HG02938 (cell line): ENCODE results near the gene C19orf53.
"Not testable (repeated sequence)": the region's sequence is repeated elsewhere in the genome, so short reads cannot be mapped to it uniquely, and the experiment has no call there.

Experiments used
- ATAC-seq: cut with Tn5 transposase; IDR thresholded peaks from one replicate; pipeline ENCODE4 v1.9.1; 2021; ENCODE audit warnings: mild to moderate bottlenecking, moderate library complexity; ENCODE audit not compliant: unreplicated experiment

C19orf53 gene

DNA sequence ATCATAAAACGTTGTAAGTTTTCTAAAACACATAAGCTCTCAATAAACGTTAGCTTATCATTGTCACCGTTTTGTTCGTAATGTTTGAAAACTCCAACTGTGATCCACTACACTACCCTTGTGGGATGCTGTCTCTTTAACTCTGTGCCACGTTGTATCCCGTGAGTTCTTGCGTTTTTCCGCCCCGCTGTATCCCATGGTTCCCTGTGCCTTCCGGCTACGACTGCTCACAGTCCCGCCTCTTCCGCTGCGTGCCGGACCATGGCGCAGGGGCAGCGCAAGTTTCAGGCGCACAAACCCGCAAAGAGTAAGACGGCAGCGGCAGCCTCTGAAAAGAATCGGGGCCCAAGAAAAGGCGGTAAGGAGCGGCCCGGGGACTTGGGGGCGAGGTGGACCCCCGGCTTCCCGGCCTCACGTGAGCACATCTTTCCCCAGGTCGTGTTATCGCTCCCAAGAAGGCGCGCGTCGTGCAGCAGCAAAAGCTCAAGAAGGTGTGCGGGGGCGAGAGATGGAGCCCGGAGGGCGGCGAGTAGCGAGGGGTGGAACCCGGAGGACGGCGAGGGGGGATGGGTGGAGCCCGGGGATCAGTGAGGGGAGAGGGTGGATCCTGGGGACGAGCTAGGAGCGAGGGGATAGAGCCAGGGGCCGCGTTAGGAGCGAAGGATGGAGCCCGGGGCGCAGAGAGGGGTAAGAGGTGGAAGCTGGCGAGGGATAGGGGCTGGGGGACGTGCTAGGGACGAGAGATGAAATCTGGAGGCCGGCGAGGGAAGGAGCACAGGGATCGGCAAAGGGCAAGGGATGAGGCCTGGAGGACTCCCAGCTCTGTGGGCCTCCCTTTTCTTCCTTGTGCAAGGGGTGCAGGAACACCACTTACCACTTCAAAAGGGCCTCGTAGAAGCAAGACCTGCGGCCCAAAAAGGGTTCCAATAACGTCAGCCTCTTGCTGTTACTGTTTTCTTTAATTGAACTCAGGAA, at the start of gene C19orf53:
Gene C19orf53, plus strand, starts transcription at position 240 of the 975 bp plus-strand sequence. Its CDS starts 22 bp downstream, at position 262.
- peak; percentile 88 for ATAC-seq

DNA sequence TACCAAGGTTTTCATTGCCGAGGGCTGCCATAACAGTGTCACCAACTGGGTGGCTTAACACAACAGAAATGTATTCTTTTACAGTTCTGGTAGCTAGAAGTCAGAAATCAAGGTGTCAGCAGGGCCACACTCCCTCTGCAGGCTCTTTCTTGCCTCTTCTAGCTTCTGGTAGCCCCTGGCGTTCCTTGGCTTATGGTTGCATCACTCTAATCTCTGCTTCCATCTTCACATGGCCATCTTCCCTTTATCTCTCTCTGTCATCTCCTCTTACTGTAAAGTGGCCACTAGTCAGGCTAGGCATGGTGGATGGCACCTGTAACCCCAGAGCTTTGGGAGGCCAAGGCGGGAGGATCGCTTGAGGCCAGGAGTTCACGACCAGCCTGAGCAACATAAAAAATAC, 47.9 kb upstream of the C19orf53 start:
- no peak for ATAC-seq

DNA sequence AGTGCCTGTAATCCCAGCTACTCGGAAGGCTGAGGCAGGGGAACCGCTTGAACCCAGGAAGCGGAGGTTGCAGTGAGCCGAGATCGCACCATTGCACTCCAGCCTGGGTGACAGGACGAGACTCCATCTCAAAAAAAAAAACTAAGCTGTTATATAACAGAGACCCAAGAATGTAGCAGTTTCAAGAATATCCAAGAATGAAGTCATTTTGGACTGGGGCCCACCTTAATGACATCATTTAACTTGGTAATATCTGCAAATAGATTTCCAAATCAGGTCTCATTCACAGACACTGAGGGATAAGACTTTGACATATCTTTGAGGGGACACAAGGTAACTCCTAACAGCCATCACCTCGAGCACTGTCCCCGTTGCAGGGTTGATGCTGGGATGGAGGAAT, 46.5 kb upstream of the C19orf53 start:
- ATAC-seq = no peak

DNA sequence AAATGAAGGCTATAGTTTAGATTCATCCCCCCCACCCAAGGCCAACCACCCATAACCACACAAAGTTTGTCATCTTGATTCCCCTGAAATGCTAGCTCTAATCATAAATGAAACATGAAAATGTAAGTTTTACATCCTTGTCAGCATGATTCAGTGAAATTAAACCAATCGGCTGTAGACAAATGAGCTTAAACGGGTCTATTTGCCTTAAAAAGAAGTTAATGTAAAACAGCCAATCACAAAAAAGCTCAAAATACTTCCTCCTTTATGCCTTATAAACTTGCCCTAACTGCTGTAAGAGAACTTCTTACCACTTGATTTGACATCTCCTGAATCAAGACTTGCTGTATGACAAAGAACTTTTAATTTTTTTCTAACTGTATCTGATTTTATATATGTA, 44.4 kb upstream of the C19orf53 start:
- no peak for ATAC-seq

DNA sequence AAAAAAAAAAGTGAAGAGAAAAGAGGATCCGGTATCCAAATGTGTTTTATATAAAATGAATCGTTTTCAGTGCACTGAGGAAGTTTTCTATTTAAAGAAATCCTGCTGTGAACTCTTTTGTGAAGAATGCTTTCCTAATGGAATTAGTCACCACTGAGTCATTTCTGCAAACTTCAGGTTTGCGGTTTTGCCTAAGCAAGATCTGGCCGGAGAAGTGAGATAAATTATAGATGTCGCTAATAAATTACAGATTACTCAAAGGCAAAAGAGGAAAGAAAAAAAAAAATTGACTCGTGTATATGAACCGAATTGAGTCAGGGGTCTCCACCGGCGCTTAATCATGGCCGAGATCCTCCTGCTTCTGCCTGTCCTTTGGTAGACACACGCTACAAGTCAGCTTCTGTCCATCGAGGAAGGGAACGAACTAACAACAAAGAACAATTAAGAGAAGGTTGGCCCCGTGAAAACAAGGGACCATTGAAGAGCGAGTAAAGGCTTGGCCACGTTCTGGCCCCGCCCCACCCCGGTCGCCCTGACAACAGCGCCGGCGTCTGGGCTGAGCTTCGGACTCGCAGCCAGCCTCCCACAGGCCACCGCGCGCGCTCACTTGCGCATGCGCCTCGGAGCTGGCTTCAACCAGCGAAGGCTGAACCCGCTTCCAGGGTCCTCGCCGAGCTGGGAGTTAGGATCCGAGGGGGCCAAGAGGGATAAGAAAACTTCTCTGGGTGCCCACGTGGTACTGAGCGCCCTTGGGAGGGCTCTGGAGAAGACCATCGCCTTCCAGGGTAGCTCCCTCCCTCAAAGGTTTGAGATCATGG, 42.9 kb upstream of the C19orf53 start:
- ATAC-seq = peak; percentile 87

DNA sequence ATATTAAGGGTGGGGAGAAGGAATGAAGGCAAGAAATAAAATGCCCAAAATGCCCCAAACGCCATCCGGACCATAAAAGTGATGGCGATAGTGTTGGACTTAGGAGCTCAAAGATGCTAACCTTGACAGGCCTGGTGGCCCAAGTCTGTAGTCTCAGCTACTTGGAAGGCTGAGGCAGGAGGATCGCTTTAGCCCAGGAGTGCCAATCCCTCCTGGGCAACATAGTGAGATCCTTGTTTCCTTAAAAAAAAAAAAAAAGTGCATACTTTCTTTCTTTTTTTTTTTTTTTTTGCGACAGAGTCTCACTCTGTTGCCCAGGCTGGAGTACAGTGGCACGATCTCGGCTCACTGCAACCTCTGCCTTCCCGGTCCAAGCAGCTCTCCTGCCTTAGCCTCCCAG, 41.9 kb upstream of the C19orf53 start:
- no peak for ATAC-seq

DNA sequence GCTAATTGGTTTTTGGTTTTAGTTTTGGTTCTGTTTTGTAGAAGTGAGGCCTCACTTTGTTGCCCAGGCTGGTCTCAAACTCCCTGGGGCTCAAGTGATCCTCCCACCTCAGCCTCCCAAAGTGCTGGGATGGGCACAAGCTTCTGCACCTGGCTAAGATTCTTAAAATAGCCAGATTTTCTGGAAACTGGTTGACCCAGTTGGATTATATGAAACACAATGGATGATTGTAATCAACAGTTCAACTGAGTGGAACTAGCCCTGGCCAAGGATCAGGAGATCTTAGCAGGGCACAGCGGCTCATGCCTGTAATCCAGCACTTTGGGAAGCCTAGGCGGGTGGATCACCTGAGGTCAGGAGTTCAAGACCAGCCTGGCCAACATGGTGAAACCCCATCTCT, 39.5 kb upstream of the C19orf53 start:
- no peak for ATAC-seq

DNA sequence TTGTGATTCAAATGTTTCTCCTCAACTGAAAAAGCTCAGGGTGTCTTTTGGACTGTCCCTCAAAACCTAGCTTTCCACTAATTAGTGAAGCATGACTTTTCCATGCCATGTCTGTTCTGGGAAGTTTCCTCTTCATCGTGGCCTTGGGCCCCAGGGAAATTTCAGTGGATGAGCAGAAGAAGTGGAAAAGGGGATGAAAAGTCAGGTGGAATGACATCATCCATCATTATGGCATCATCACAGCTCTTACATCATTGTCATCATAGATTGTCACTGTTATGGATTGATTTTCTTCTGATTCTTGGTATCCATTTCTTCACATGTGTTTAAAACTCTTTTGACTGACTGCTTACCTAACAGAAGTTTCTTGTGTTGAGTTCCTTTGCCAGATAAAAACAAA, 36.2 kb upstream of the C19orf53 start:
- ATAC-seq = no peak

DNA sequence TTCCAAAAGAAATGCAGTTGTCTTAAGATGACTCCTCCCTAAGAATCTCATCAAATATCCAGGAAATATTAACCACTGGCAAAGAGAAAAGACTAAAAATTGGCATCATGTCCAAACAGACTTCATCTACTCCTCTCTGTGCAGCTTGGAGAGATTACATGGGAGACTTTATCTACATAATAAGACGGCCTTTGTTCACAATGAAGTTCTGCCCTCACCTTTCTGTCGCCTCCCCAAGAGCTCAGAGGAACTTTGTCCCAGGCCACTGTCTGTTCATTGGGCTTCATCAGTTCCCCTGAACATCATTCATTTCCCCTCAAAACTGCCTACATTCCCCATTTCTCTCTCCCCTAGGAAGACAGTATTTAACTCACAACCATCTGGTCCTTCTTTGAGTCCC, 32.4 kb upstream of the C19orf53 start:
- ATAC-seq = no peak

DNA sequence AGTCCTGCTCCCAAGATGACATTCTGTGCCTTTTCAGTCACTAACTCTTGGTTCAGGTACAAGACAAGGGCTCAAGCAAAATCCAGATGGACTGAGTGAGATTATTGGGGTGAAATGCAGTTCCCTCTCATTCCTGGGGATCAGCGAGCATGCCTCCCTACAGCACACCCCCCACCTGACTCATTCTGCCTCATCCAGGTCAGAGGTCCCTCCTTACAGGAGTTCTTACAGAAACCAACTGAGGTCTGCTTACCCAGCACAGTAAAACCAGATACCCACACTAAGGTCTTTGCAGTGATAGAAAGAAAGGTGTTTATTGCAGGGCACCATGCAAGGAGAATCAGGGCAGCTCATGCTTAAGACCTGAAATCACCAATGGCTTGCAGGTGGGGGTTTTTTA, 31.5 kb upstream of the C19orf53 start:
- ATAC-seq = no peak

DNA sequence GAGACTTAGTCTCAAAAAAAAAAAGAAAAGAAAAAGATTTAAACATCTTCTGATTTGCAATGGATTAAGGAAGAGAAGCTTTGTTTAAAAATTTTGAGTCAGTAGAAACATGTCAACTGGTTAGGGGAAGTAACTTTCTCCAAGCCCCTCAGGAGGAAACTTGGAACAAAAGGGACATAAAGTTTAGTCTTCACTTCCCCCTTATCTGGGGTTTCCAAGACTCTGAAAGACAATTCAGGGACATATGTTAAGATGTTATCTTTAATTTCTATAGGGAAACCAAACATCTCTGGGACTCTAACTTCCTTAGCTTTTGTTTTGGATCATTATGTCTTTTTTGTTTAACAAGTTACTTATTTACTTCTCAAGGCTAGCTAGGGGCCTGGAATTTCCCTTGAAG, 30.1 kb upstream of the C19orf53 start:
- ATAC-seq = no peak

DNA sequence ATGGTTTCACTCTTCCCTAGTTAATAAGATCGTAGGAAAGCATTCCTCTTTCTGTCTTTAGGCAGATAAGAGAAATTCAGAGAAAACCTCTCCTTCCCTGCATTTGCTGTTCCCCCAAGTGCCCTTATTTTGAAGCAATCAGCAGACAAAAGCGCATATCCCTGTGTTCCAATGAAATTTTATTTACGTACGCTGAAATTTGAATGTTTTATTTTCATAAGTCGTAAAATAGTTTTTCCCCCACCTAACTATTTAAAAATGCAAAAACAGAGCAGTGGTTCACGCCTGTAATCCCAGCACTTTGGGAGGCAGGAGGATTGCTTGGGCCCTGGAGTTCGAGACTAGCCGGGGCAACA, 27.2 kb upstream of the C19orf53 start:
- ATAC-seq = no peak

DNA sequence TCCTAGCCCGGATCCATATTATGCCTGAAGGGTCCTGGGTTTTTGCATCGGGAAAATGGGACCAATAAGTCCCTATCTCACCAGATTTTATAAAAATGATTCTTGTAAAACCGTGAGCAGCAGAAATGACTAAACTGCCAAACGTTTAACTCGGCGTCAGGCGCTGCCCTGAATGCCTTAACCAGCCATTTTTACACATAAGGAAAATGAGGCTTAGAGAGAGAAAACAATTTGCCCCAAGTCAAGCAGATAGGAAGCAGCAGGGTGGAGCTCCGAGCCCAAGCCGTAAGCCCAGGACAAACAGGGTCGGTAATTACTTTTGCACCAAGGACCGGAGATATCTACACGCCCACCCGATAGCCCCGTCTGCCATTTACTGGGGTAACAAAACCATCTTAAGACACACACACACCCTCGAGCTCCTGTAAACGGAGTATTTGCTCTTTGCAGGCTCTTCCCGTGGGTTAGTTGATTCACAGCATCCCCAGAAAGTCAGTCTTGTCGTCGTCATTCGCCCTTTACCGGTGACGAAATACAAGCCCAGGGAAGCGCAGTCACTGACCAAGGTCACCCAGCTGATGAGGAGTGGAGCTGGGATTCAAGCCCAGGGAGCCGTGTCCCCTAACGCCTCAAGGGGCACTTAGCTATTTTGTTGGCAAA, 26.0 kb upstream of the C19orf53 start:
- no peak for ATAC-seq

DNA sequence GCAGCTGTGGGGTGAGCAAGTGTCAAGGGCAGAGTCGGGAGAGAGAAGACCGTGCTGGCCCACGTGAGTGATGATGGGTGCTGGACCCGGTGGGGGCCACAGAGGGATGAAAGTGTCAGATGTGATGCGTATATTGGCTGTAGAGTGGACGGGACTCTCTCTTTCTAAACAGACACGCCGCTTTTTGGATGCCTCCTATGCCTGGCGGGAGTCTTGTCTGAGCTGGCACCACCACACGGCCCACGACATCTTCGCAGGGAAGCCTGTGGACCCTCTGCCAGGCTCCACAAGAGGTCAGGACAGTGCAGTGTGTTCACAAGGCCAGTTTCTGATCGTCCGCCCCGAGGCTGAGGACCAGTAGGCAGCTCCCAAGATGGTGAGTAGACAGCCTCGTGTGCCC, 22.8 kb upstream of the C19orf53 start:
- no peak for ATAC-seq

DNA sequence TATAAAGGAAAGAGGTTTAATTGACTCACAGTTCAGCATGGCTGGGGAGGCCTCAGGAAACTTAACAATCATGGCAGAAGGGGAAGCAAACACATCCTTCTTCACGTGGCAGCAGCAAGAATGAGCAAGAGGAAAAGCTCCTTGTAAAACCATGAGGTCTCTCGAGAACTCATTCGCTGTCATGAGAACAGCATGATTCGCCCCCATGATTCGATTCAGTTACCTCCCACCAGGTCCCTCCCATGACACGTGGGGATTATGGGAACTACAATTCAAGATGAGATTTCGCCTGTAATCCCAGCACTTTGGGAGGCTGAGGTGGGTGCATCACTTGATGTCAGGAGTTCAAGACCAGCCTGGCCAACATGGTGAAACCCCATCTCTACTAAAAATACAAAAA, 20.6 kb upstream of the C19orf53 start:
- not testable (repeated sequence) for ATAC-seq

DNA sequence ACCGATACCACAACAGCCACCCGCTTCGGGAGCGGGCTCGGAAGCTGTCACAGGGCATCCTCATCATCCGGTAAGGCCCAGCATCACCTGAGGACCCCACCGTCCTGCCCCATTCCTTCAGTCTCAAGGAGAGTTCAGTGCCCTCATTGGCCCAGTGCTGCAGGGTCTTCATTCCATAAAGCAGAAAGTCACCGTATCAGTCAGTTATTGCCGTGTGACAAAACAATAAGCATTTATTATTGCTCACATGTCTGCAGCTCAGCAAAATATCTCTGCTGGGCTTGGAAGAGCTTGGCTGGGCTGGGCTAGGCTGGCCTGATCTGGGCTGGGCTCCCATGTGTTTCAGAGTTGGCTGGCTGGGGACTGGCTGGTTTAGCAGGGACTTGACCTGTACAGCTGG, 18.0 kb upstream of the C19orf53 start:
- no peak for ATAC-seq

DNA sequence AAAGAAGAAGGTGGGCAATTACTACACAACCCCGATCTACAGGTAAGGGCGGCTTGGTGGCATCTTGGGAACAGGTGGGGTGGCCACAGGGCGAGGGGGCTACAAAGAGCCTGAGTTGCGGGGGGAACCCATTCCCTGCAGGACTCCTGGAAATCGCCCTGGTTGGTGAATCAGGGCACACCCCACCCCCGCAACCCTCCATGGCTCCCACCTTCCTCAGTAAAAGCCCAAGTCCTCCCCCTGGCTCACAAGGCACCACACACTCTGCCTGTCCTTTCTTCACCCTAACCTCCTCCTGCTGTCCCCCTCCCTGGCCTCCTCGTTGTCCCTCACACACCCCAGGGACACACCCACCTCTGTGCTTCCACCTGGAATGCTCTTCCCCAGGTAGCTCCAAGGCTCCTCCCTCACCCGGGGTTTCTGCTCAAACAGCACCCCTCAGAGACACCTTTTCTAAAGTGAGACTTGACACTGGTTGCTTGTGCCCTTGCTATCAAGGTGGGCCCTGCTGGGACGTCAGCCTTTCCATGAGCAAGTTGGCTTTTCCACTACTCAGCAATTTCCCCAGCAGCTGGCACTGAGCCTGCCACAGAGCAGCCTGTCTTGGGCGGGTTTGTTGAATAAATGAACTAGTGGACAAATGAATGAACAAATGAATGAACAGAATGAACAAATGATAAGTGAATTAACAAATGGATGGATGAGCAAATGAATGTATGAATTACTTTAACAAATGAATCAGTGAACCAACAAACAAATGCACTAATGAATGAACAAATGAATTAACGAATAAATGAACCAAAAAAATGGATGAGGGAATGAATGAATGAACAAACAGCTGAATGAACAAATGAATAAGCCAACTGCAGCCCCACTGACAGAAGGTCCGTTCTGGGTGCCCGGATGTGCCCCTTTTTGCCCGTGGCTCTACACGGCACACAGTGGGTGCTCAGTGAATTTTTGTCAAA, 16.2 kb upstream of the C19orf53 start:
- no peak for ATAC-seq

DNA sequence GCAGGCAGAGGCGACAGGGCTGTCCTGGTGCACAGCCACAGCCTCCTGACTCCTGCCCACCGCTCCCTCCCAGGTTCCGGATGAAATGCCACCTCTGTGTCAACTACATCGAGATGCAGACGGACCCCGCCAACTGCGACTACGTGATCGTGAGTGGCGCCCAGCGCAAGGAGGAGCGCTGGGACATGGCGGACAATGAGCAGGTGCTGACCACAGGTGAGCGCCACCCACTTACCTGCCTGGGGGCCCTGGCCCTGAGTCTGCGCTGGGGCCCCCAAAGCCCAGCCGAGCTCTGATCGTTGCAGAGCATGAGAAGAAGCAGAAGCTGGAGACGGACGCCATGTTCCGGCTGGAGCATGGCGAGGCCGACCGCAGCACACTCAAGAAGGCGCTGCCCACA, 15.5 kb upstream of the C19orf53 start:
- no peak for ATAC-seq

DNA sequence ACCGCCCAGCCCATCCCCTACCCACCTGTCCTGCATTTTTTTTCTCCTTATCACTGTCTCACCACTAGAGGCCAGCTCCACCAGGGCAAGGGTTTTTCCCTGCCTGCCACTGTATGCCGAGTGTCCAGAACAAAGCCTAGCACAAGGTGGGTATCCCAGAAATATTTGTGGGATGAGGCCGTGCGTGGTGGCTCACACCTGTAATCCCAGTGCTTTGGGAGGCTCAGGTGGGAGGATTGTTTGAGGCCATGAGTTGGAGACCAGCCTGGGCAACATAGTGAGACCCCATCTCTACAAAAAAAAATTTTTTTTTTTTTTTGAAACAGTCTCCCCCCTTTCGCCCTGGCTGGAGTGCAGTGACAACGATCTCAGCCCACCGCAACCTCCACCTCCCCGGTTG, 12.8 kb upstream of the C19orf53 start:
- ATAC-seq = no peak

DNA sequence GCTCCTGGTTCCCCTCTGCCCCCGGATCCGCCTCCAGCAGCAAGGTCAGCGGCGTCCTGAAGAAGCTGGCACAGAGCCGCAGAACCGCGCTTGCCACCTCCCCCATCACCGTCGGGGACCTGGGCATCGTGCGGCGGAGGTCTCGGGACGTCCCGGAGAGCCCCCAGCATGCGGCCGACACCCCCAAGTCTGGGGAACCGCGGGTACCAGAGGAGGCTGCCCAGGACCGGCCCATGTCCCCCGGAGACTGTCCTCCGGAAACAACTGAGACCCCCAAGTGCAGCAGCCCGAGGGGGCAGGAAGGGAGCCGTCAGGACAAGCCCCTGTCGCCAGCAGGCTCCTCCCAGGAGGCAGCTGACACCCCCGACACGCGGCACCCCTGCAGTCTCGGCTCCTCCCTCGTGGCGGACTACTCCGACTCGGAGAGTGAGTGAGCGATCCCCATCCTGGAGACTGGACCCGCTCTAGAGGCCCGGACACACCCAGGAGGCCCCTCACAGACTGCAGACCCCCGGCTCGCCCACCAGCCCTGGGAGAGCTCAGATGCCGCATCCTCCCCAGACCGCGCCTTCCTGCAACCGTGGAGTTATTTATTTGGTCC, 11.5 kb upstream of the C19orf53 start:
- no peak for ATAC-seq
